Mesendoderm (in vitro differentiated cells): Measurements from ENCODE around the gene HDAC10.

Source experiments
- DNase-seq: peaks from one replicate; pipeline ENCODE4 v3.0.0; 2013
- H2AK5ac ChIP-seq: 2 replicates; pipeline ENCODE4 v1.6.1; 2013; ENCODE audit warnings: low read length, inconsistent platforms
- H2BK120ac ChIP-seq: 2 replicates; pipeline ENCODE4 v1.6.1; 2013; ENCODE audit warnings: low read depth, mild to moderate bottlenecking, low read length, moderate library complexity, mixed read lengths
- H2BK15ac ChIP-seq: replicated peaks from 2 replicates; pipeline ENCODE4 v1.6.1; 2013; ENCODE audit warnings: low read depth, mild to moderate bottlenecking, moderate library complexity
- H2BK5ac ChIP-seq: 2 replicates; pipeline ENCODE4 v1.6.1; 2013; ENCODE audit warnings: low read length, inconsistent platforms
- H3K18ac ChIP-seq: 2 replicates; pipeline ENCODE4 v1.6.1; 2013; ENCODE audit warnings: mild to moderate bottlenecking, low read length, mixed read lengths
- H3K23ac ChIP-seq: one replicate; pipeline ENCODE4 v1.6.1; 2013; ENCODE audit warnings: low read length
- H3K27ac ChIP-seq: 2 replicates; pipeline ENCODE4 v1.5.1; 2013; ENCODE audit warnings: low read depth, mild to moderate bottlenecking, inconsistent platforms, low read length, moderate library complexity
- H3K27me3 ChIP-seq: 2 replicates; pipeline ENCODE4 v1.6.1; 2013; ENCODE audit warnings: low read length, control low read depth, mild to moderate bottlenecking, inconsistent platforms; ENCODE audit not compliant: insufficient read depth, poor library complexity
- H3K36me3 ChIP-seq: 2 replicates; pipeline ENCODE4 v1.6.1; 2013; ENCODE audit warnings: low read length, inconsistent platforms; ENCODE audit not compliant: control insufficient read depth, insufficient read depth
- H3K4ac ChIP-seq: one replicate; pipeline ENCODE4 v1.6.1; 2013; ENCODE audit warnings: low read depth, mild to moderate bottlenecking, low read length, moderate library complexity
- H3K4me1 ChIP-seq: 2 replicates; pipeline ENCODE4 v1.6.1; 2013; ENCODE audit warnings: low read depth, low read length, inconsistent platforms; ENCODE audit not compliant: control insufficient read depth
- H3K4me2 ChIP-seq: 2 replicates; pipeline ENCODE4 v1.6.1; 2013; ENCODE audit warnings: low read length
- H3K4me3 ChIP-seq: 2 replicates; pipeline ENCODE4 v1.5.1; 2013; ENCODE audit warnings: mild to moderate bottlenecking, low read length
- H3K56ac ChIP-seq: one replicate; pipeline ENCODE4 v1.6.1; 2013; ENCODE audit warnings: low read length
- H3K79me1 ChIP-seq: 2 replicates; pipeline ENCODE4 v1.6.1; 2013; ENCODE audit warnings: low read length, inconsistent platforms
- H3K79me2 ChIP-seq: 2 replicates; pipeline ENCODE4 v1.6.1; 2013; ENCODE audit warnings: mild to moderate bottlenecking, low read length; ENCODE audit not compliant: control insufficient read depth, insufficient read depth
- H3K9ac ChIP-seq: 2 replicates; pipeline ENCODE4 v1.6.1; 2013; ENCODE audit warnings: low read length, inconsistent platforms
- H4K5ac ChIP-seq: one replicate; pipeline ENCODE4 v1.6.1; 2013; ENCODE audit warnings: low read length
- H4K8ac ChIP-seq: one replicate; pipeline ENCODE4 v1.6.1; 2013; ENCODE audit warnings: low read depth, mild to moderate bottlenecking, control low read depth, low read length, moderate library complexity
- whole genome bisulfite sequencing: extraction: QIAGEN DNeasy Blood & Tissue Kit; methylation state at CpG from one replicate; pipeline ENCODE4 v1.1.7; 2013; ENCODE audit warnings: low lambda C conversion rate, missing lambda C conversion rate; ENCODE audit not compliant: insufficient coverage; ENCODE audit errors: extremely low coverage; 5-methylcytosine and 5-hydroxymethylcytosine counted together

Gene HDAC10

DNA sequence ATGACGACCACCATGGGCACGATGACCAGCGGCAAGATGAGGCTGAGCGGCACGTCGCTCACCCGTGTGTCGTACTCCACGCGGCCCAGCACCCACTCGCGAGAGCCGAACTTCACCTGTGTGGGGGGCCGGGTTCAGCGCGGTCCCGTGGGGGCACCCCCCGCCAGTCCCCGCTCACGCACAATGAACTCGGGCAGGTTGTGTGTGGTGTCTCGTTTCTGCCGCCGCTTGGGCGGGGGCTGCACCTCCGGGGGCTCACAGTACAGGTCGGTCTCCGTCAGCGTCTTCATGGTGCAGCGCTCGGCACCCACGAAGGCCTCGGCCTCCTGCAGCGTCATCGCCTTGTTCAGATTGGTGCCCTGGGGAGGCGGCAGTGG lies 30.3 kb upstream of the HDAC10 start:
- H3K79me1 ChIP-seq: no peaks in the 10 kb centered on the region
- no peak overlapping the region for H3K9ac ChIP-seq
- no peak overlapping the region for H3K27ac ChIP-seq
- H2BK15ac ChIP-seq: no peak overlapping the region
- no peak overlapping the region for H2BK5ac ChIP-seq
- H4K5ac ChIP-seq: no peak overlapping the region
- H3K36me3 ChIP-seq: peaks cover 6% of the 10 kb centered on the region
- H3K18ac ChIP-seq: no peak overlapping the region
- H3K4ac ChIP-seq: no peak overlapping the region
- no peak overlapping the region for H2BK120ac ChIP-seq
- no peak overlapping the region for H3K4me3 ChIP-seq
- H3K4me1 ChIP-seq: no peaks in the 10 kb centered on the region
- no peak overlapping the region for H3K23ac ChIP-seq
- DNase-seq: no peak
- H4K8ac ChIP-seq: no peak overlapping the region
- H3K56ac ChIP-seq: no peak overlapping the region
- no peaks in the 10 kb centered on the region for H3K27me3 ChIP-seq
- WGBS: no CpG with 5 or more reads among the region's 36 CpGs
- H3K79me2 ChIP-seq: no peaks in the 10 kb centered on the region
- no peak overlapping the region for H2AK5ac ChIP-seq
- no peak overlapping the region for H3K4me2 ChIP-seq

DNA sequence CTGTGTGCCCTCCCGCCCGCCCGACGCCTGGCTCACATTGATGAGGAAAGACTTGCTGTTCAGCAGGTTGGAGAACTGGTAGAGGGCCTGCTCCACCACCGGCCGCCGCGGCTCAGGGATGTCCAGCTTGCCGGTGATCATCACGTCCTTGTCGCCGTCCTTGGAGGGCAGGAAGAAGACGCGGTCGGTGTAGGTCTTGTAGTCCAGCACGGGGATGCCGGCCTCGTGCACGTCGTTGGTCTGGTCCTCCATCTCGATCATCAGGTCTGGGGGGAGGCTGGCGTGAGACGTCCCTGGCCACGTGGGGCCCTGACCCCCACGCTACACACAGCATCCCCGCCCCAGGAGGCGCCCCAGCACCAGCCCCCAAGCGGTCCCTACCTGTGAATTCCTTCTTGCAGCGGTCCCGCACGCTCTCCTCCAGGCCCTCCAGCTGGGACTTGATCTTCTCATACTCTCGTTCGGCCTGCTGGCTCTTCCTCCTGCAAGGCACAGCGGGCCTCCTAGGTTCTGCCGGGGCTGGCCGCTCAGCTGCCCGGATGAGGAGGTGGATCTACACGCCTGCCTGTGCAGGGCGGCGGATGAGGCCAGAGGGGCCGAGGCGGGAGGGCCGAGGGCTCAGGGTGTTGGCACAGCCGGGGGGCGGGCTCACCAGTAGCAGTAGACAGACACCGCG lies 29.8 kb upstream of the HDAC10 start:
- H3K9ac ChIP-seq: no peak overlapping the region
- H3K4ac ChIP-seq: no peak overlapping the region
- no peak overlapping the region for H3K23ac ChIP-seq
- H2BK120ac ChIP-seq: no peak overlapping the region
- no peak overlapping the region for H3K56ac ChIP-seq
- H3K36me3 ChIP-seq: peaks cover 6% of the 10 kb centered on the region
- H4K5ac ChIP-seq: no peak overlapping the region
- no peak overlapping the region for H4K8ac ChIP-seq
- no peaks in the 10 kb centered on the region for H3K4me1 ChIP-seq
- no peaks in the 10 kb centered on the region for H3K27me3 ChIP-seq
- no peak overlapping the region for H2AK5ac ChIP-seq
- H3K18ac ChIP-seq: no peak overlapping the region
- H2BK15ac ChIP-seq: no peak overlapping the region
- no peaks in the 10 kb centered on the region for H3K79me2 ChIP-seq
- no peak overlapping the region for H3K4me2 ChIP-seq
- H3K27ac ChIP-seq: no peak overlapping the region
- no CpG with 5 or more reads among the region's 47 CpGs for WGBS
- no peak overlapping the region for H3K4me3 ChIP-seq
- no peak for DNase-seq
- no peak overlapping the region for H2BK5ac ChIP-seq
- H3K79me1 ChIP-seq: no peaks in the 10 kb centered on the region

DNA sequence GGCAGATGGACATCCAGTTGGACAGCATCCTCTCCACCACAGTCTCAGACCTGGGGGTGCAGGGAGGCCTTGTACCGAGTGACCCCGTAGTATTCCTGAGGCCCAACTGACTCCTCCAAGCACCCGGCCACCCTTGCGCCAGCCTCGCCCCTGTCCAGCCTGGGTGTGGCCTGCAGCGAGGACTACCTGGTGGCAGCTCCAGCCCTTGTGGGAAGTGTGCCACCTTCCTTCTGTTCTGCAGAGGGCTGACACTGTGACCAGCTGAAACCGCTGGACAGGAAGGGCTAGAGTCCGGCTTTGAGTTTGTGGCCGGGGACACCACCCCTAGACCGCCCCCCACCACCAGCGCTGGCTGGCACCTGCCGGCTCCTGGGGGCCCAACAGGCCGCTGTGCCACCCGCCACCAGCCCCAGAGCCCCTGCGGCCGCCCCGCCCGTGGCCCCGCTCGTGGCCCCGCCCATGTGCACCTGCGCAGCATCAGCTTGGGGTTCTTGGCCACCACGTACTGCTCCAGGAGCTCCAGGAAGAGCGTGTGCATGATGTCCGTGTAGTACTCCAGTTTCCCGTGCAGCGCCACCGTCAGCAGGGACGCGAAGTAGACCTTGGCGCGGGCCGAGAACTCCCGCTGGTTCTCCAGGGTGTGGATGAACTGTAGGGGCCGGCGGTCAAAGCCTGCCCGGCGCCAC lies 29.1 kb upstream of the HDAC10 start:
- Histone ChIP-seq H3K4me1 (no peaks in the 10 kb centered on the region), H3K23ac (no peak overlapping the region)
- no CpG with 5 or more reads among the region's 38 CpGs for WGBS

DNA sequence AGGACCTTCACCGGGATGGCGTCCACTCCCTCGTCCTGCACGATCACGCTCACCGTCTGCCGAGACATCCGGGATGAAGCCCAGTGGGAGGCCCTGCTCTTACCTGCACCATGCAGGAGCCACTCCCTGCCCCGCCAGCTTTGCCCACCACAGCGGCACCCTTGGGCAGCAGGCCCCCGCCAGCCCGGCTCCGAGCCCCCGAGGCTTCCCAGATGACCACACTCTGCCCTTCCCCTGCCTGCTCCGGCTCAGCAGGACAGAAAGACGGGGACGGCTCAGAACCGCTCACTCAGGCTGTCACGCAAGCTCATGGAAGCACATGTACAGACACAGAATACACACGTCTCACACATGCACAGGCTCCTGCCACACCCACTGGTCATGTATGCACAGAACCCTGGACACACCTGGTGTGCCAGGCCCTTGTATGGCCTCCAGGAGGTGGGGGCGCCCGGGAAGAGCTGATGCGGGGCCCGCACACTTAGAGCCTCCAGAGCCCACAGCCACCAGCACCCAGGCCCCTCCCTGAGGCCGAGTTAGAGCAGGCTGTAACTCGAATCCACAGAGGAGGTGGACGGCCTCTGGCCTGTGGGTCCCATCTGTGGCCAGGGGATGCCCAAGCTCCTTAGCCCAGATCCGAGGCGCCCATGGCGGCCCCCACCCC lies 28.0 kb upstream of the HDAC10 start:
- no peaks in the 10 kb centered on the region for H3K79me2 ChIP-seq
- H2BK120ac ChIP-seq: no peak overlapping the region
- no peak overlapping the region for H3K56ac ChIP-seq
- H4K5ac ChIP-seq: no peak overlapping the region
- H3K36me3 ChIP-seq: peaks cover 6% of the 10 kb centered on the region
- no peaks in the 10 kb centered on the region for H3K27me3 ChIP-seq
- no peaks in the 10 kb centered on the region for H3K79me1 ChIP-seq
- no peak overlapping the region for H3K18ac ChIP-seq
- no peak for DNase-seq
- no peak overlapping the region for H3K4me2 ChIP-seq
- no peak overlapping the region for H3K23ac ChIP-seq
- no peak overlapping the region for H4K8ac ChIP-seq
- no peak overlapping the region for H2BK15ac ChIP-seq
- no peak overlapping the region for H3K9ac ChIP-seq
- no peak overlapping the region for H2AK5ac ChIP-seq
- no peak overlapping the region for H3K4ac ChIP-seq
- H3K4me1 ChIP-seq: no peaks in the 10 kb centered on the region
- no peak overlapping the region for H3K4me3 ChIP-seq
- WGBS: no CpG with 5 or more reads among the region's 30 CpGs
- H2BK5ac ChIP-seq: no peak overlapping the region
- H3K27ac ChIP-seq: no peak overlapping the region

More for the DNA sequence above, 29.1 kb upstream of the HDAC10 start:
- Histone ChIP-seq H3K18ac (no peak overlapping the region), H2AK5ac (no peak overlapping the region), H3K4ac (no peak overlapping the region), H4K8ac (no peak overlapping the region), H4K5ac (no peak overlapping the region), H3K56ac (no peak overlapping the region), H2BK5ac (no peak overlapping the region), H3K9ac (no peak overlapping the region), H3K36me3 (peaks cover 6% of the 10 kb centered on the region), H3K79me2 (no peaks in the 10 kb centered on the region), H3K4me2 (no peak overlapping the region), H3K27me3 (no peaks in the 10 kb centered on the region), H2BK15ac (no peak overlapping the region), H3K4me3 (no peak overlapping the region), H2BK120ac (no peak overlapping the region), H3K79me1 (no peaks in the 10 kb centered on the region), H3K27ac (no peak overlapping the region)
- no peak for DNase-seq

DNA sequence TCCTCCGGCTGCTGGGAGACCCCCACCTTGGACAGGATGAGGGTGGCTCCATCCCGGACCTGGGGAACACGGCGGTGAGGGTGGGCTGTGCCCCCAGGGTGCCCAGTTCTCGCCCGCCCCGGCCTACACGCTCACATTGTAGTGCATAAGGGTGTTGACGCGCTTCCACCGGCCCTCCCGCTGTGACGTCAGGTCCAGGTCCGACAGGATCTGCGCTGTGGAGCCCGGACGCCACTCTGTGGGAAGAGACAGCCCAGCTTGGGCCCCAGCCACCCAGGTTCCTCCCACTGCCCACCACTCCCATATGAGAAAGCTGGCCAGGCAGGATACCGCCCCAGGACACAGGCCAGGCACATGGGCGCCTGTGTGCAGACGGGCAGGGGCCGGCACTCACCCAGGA lies 27.4 kb upstream of the HDAC10 start:
- H3K4me3 ChIP-seq: no peak overlapping the region
- peaks cover 6% of the 10 kb centered on the region for H3K36me3 ChIP-seq
- no peaks in the 10 kb centered on the region for H3K4me1 ChIP-seq
- no peaks in the 10 kb centered on the region for H3K27me3 ChIP-seq
- no peak for DNase-seq
- H3K56ac ChIP-seq: no peak overlapping the region
- H4K8ac ChIP-seq: no peak overlapping the region
- H4K5ac ChIP-seq: no peak overlapping the region
- no peak overlapping the region for H3K4ac ChIP-seq
- no peak overlapping the region for H2AK5ac ChIP-seq
- no CpG with 5 or more reads among the region's 21 CpGs for WGBS
- no peak overlapping the region for H3K4me2 ChIP-seq
- no peak overlapping the region for H2BK120ac ChIP-seq
- H2BK15ac ChIP-seq: no peak overlapping the region
- no peaks in the 10 kb centered on the region for H3K79me1 ChIP-seq
- no peak overlapping the region for H3K27ac ChIP-seq
- no peak overlapping the region for H2BK5ac ChIP-seq
- no peak overlapping the region for H3K18ac ChIP-seq
- H3K9ac ChIP-seq: no peak overlapping the region
- H3K23ac ChIP-seq: no peak overlapping the region
- H3K79me2 ChIP-seq: no peaks in the 10 kb centered on the region
